ENCODE data around the gene TPRA1.

The TPRA1 gene

DNA sequence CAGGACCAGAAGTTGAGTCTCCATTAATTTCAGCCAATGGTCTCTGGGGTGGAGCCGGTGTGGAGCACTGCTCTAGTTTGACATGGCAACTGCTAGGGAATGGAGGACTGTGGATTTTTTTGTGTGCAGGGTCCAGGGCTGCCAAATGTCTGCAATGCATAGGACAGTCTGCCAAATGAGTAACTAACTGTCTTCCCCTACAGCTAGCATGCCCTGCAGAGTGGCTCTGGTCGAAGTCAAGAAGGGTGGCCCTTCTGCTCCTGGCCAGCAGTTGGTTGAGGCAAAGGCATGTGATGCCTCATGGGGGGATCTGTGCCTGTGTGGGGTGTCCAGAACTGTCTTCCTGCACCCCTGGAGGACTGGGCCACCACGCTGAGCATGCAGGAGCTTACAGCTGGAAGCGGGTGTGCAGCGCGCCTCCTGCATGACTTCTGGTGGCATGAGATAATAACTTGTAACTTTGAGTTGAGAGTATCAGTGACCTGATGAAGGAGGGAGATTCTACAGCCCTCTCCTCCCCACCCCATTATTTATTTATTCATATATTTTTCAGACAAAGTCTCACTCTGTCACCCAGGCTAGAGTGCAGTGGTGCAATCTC is 4.6 kb downstream of the TPRA1 start:
- TF ChIP-seq, protein P1, sequence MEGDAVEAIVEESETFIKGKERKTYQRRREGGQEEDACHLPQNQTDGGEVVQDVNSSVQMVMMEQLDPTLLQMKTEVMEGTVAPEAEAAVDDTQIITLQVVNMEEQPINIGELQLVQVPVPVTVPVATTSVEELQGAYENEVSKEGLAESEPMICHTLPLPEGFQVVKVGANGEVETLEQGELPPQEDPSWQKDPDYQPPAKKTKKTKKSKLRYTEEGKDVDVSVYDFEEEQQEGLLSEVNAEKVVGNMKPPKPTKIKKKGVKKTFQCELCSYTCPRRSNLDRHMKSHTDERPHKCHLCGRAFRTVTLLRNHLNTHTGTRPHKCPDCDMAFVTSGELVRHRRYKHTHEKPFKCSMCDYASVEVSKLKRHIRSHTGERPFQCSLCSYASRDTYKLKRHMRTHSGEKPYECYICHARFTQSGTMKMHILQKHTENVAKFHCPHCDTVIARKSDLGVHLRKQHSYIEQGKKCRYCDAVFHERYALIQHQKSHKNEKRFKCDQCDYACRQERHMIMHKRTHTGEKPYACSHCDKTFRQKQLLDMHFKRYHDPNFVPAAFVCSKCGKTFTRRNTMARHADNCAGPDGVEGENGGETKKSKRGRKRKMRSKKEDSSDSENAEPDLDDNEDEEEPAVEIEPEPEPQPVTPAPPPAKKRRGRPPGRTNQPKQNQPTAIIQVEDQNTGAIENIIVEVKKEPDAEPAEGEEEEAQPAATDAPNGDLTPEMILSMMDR (IDR thresholded peaks at IDR 0.05) = no peak

DNA sequence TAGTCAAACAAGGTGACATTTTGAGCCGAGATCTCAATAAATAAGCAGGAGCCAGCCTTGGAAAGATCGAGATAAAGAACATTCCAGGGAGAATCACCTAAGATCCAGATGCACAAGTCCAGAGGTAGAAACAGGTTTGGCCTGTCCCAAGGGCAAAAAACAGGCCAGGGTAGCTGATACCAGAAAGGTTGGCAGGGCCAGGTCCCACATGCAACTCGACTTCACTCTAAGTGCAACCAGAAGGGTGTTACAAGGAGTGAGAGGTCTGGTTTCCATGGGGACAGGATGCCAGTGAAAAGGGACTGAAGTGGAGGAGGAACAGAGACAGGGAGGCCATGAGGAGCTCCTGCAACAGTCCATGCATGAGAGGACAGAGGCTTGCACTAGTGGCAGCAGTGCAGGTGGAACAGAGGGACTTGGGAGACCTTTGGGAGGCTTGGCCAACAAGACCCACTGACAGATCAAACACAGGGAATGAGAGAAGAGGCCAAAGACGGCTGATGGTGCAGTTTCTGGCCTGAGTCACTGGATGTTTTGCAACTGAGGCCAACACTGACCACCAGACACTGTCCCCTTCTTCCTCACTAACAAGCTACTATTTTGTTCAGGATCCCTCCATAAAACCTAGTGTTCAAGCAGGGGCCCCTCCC is 5.2 kb downstream of the TPRA1 start:
- TF ChIP-seq, protein P1 (IDR thresholded peaks at IDR 0.05) = no peak

- TF ChIP-seq, protein P1 (IDR thresholded peaks at IDR 0.05) = no peak
These were observed 5.8 kb downstream of the TPRA1 start for GRCh38 chr3:127584734-127585133.

DNA sequence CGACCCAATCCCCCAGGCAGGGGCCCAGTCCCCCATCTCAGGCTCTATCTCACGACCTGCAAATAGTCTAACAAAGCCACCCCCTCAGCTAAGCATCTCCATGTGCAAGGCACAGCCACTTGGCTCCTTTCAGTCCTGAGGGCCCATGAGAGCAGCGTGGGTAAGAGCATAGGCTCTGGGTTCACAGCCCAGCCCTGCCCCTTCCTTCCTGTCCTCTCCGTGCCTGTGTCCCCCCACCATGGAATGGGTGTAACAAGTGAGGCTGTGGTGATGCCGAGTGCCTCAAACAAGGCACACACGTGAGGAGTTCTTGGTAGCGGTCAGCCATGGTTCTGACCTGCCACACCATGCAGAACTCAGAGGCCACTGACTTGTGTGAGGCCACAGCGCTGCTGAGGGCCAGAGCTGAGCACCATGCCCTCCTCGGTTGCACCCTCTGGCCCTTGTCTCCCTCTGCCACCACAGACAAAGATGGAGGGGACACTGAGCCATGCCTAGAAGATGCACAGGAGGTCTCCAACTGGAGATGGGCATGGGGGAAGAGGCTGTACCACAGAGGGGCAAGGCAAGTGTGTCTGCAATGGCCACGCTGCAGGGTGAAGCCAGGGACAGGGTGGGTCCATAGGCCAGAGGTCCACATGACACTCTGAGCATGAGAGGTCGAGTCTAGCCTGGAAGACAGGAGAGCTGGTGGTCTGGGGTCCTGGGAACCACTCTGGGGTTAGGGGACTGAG is 10.0 kb downstream of the TPRA1 start:
- TF ChIP-seq, protein P1 (IDR thresholded peaks at IDR 0.05) = no peak

GRCh38 chr3:127578802-127579201 is 11.7 kb downstream of the TPRA1 start:
- TF ChIP-seq, protein P1 (IDR thresholded peaks at IDR 0.05) = no peak

GRCh38 chr3:127578168-127578567 is 12.4 kb downstream of the TPRA1 start:
- TF ChIP-seq, protein P1 (IDR thresholded peaks at IDR 0.05) = no peak

DNA sequence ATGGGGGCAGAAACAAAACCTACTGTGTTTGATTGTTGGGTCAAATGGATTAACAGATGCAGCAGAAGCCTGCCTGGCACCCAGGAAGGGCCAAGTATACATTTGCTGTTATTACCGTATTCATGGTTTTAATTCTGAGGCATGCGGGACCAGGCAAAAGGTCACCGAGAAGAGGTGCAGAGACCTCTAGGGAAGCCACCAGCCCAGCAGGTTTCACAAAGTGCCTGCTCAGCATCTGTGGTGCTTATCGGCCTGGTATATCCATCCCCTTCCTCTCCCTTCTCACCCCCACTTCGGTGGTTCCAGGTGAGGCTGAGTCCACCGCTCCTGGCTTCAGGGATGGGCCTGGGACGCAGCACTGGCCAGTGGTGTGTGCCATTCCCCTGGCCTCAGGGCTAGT is 13.1 kb downstream of the TPRA1 start:
- TF ChIP-seq, protein P1 (IDR thresholded peaks at IDR 0.05) = no peak
